GM12892 (cell line): Measurements from ENCODE around the gene APIP.

Source experiments
- POLR2A ChIP-seq: IDR thresholded peaks from 2 replicates; pipeline ENCODE4 v1.6.1; 2011; ENCODE audit warnings: low read depth, low read length, control low read depth
- POLR2AphosphoS5 ChIP-seq: IDR thresholded peaks from 2 replicates; pipeline ENCODE4 v1.6.1; 2011; ENCODE audit warnings: low read depth, low read length, control low read depth
- TAF1 ChIP-seq: IDR thresholded peaks from 2 replicates; pipeline ENCODE4 v1.6.1; 2011; ENCODE audit warnings: low read depth, mild to moderate bottlenecking, control low read depth, low read length, borderline replicate concordance

DNA sequence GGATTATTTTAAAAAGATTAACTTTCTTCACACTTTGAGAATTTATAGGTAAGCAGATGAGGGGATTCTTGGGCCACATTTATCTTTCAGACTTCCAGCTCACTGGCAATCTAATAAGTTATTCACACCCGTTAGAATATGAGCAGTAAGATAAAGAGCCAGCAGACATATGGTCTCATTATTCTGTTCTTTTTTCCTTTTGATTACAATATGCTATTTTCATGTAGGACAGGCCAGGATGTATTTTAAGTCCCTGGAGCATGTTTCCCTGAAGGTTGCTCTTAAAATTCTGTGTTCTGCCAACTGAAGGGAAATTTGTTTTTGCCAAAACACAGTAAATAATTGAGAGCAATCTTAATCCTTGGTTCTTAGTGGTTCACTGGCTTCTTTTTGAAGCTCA, 22.4 kb upstream of the APIP start:
- TF ChIP-seq TAF1: no peak
- TF ChIP-seq POLR2A: no peak
- no peak for TF ChIP-seq POLR2AphosphoS5
